ENCODE measurements around the gene LCORL.
A peak's percentile ranks its signal among the peaks of the same experiment; 100 is the strongest.

LCORL gene

GRCh38 chr4:17876943-17877342, 144.6 kb downstream of the LCORL start:
- no peak for TF ChIP-seq NFIC (IDR thresholded peaks at IDR 0.05)
- TF ChIP-seq EGR1 (IDR thresholded peaks at IDR 0.05): no peak
- no peak for TF ChIP-seq MAX (IDR thresholded peaks at IDR 0.05)
- TF ChIP-seq TAF1 (IDR thresholded peaks at IDR 0.05; ENCODE audit: low read depth): no peak
- no peak for TF ChIP-seq RAD21 (IDR thresholded peaks at IDR 0.05; ENCODE audit: low read depth)
- TF ChIP-seq ZBTB7A (IDR thresholded peaks at IDR 0.05; ENCODE audit: low read depth): no peak
- no peak for TF ChIP-seq USF1 (IDR thresholded peaks at IDR 0.05)
- no peak for TF ChIP-seq TCF12 (IDR thresholded peaks at IDR 0.05; ENCODE audit: low read depth)
- no peak for TF ChIP-seq CEBPB (IDR thresholded peaks at IDR 0.05)
- no peak for TF ChIP-seq CREB1 (IDR thresholded peaks at IDR 0.05; ENCODE audit: low read depth)
- no peak for TF ChIP-seq EP300 (IDR thresholded peaks at IDR 0.05; ENCODE audit: borderline replicate concordance)
- TF ChIP-seq REST (IDR thresholded peaks at IDR 0.05; ENCODE audit: low read depth): no peak

- no peak for TF ChIP-seq CEBPB (IDR thresholded peaks at IDR 0.05)
- TF ChIP-seq YY1 (IDR thresholded peaks at IDR 0.05; ENCODE audit: low read depth): no peak
- no peak for TF ChIP-seq MAX (IDR thresholded peaks at IDR 0.05)
- TF ChIP-seq RAD21 (IDR thresholded peaks at IDR 0.05; ENCODE audit: low read depth): no peak
- no peak for TF ChIP-seq CREB1 (IDR thresholded peaks at IDR 0.05; ENCODE audit: low read depth)
- TF ChIP-seq USF1 (IDR thresholded peaks at IDR 0.05): no peak
Measured at GRCh38 chr4:17875402-17876070, 146.0 kb downstream of the LCORL start.

GRCh38 chr4:17869327-17869726, 152.2 kb downstream of the LCORL start:
- TF ChIP-seq CEBPB (IDR thresholded peaks at IDR 0.05) (no peak), YY1 (IDR thresholded peaks at IDR 0.05; ENCODE audit: low read depth) (no peak), TEAD4 (IDR thresholded peaks at IDR 0.05) (no peak), NFIC (IDR thresholded peaks at IDR 0.05) (no peak), TAF1 (IDR thresholded peaks at IDR 0.05; ENCODE audit: low read depth) (no peak)

- peak; percentile 30; the same call in 1 of the 2 replicates for TF ChIP-seq NFIC (IDR thresholded peaks at IDR 0.05)
- TF ChIP-seq EP300 (IDR thresholded peaks at IDR 0.05; ENCODE audit: borderline replicate concordance): no peak
Measured at GRCh38 chr4:17867276-17867675, 154.3 kb downstream of the LCORL start.

GRCh38 chr4:17866810-17867209, 154.7 kb downstream of the LCORL start:
- TF ChIP-seq USF1 (IDR thresholded peaks at IDR 0.05) (no peak), FOXM1 (IDR thresholded peaks at IDR 0.05; ENCODE audit: borderline replicate concordance, low read depth) (no peak), CEBPB (IDR thresholded peaks at IDR 0.05) (no peak), TCF12 (IDR thresholded peaks at IDR 0.05; ENCODE audit: low read depth) (no peak), RAD21 (IDR thresholded peaks at IDR 0.05; ENCODE audit: low read depth) (no peak)

- no peak for TF ChIP-seq ZBTB7A (IDR thresholded peaks at IDR 0.05; ENCODE audit: low read depth)
- no peak for TF ChIP-seq REST (IDR thresholded peaks at IDR 0.05; ENCODE audit: low read depth)
- no peak for TF ChIP-seq TCF12 (IDR thresholded peaks at IDR 0.05; ENCODE audit: low read depth)
- TF ChIP-seq TEAD4 (IDR thresholded peaks at IDR 0.05): no peak
- TF ChIP-seq YY1 (IDR thresholded peaks at IDR 0.05; ENCODE audit: low read depth): no peak
- TF ChIP-seq EP300 (IDR thresholded peaks at IDR 0.05; ENCODE audit: borderline replicate concordance): no peak
- no peak for TF ChIP-seq USF1 (IDR thresholded peaks at IDR 0.05)
- no peak for TF ChIP-seq RAD21 (IDR thresholded peaks at IDR 0.05; ENCODE audit: low read depth)
- TF ChIP-seq CEBPB (IDR thresholded peaks at IDR 0.05): no peak
- no peak for TF ChIP-seq MAX (IDR thresholded peaks at IDR 0.05)
- no peak for TF ChIP-seq EGR1 (IDR thresholded peaks at IDR 0.05)
- no peak for TF ChIP-seq FOXM1 (IDR thresholded peaks at IDR 0.05; ENCODE audit: borderline replicate concordance, low read depth)
- TF ChIP-seq CREB1 (IDR thresholded peaks at IDR 0.05; ENCODE audit: low read depth): no peak
- TF ChIP-seq NFIC (IDR thresholded peaks at IDR 0.05): no peak
- no peak for TF ChIP-seq TAF1 (IDR thresholded peaks at IDR 0.05; ENCODE audit: low read depth)
Measured at GRCh38 chr4:17865866-17866363, 155.6 kb downstream of the LCORL start.

Measured in Ishikawa (cell line).